ENCODE measurements around the gene ZCRB1.

The ZCRB1 gene

GRCh38 chr12:42327227-42327590 lies 1.3 kb upstream of the ZCRB1 start:
- Histone ChIP-seq H3K27ac (ENCODE audit: low read depth, low read length) (no peak overlapping the region), H3K27me3 (ENCODE audit: control insufficient read depth in 1 of 2, insufficient read depth in 2 of 2, low read length in 2 of 2) (no peaks in the 10 kb centered on the region)

GRCh38 chr12:42326541-42327226 lies 790 bp upstream of the ZCRB1 start:
- Histone ChIP-seq H3K4me1 (ENCODE audit: control insufficient read depth in 1 of 2, insufficient read depth in 2 of 2, low read length in 2 of 2) (peaks cover 17 to 23% of the 10 kb centered on the region in 2 donors), H3K27me3 (ENCODE audit: control insufficient read depth in 1 of 2, insufficient read depth in 2 of 2, low read length in 2 of 2) (no peaks in the 10 kb centered on the region), H3K4me3 (ENCODE audit: low read depth in 1 of 2, low read length in 2 of 2) (peak overlapping the region; percentile 85 to 95), H3K9me3 (ENCODE audit: control insufficient read depth in 1 of 2, low read length in 2 of 2) (no peaks in the 10 kb centered on the region), H3K9ac (ENCODE audit: low read depth in 1 of 2, low read length in 2 of 2) (peak overlapping the region; percentile 73 to 74), H3K27ac (ENCODE audit: low read depth, low read length) (no peak overlapping the region), H3K36me3 (ENCODE audit: control insufficient read depth in 1 of 2, insufficient read depth in 2 of 2, low read length in 2 of 2) (peaks cover 1 to 4% of the 10 kb centered on the region in 2 donors)

More at GRCh38 chr12:42327227-42327590, 1.3 kb upstream of the ZCRB1 start:
- Histone ChIP-seq H3K4me1 (ENCODE audit: control insufficient read depth in 1 of 2, insufficient read depth in 2 of 2, low read length in 2 of 2) (peaks cover 17 to 25% of the 10 kb centered on the region in 2 donors), H3K4me3 (ENCODE audit: low read depth in 1 of 2, low read length in 2 of 2) (peak overlapping the region; percentile 85 to 95), H3K9ac (ENCODE audit: low read depth in 1 of 2, low read length in 2 of 2) (peak overlapping the region in 1 of 2 donors; percentile 74), H3K9me3 (ENCODE audit: control insufficient read depth in 1 of 2, low read length in 2 of 2) (no peaks in the 10 kb centered on the region), H3K36me3 (ENCODE audit: control insufficient read depth in 1 of 2, insufficient read depth in 2 of 2, low read length in 2 of 2) (peaks cover 0 to 4% of the 10 kb centered on the region in 2 donors)

GRCh38 chr12:42325326-42325652 lies 605 bp downstream of the ZCRB1 start:
- peak overlapping the region; percentile 73 to 74 for H3K9ac ChIP-seq (ENCODE audit: low read depth in 1 of 2, low read length in 2 of 2)
- no peaks in the 10 kb centered on the region for H3K9me3 ChIP-seq (ENCODE audit: control insufficient read depth in 1 of 2, low read length in 2 of 2)
- H3K4me3 ChIP-seq (ENCODE audit: low read depth in 1 of 2, low read length in 2 of 2), result peak overlapping the region; percentile 85 to 95
- peaks cover 17 to 23% of the 10 kb centered on the region in 2 donors for H3K4me1 ChIP-seq (ENCODE audit: control insufficient read depth in 1 of 2, insufficient read depth in 2 of 2, low read length in 2 of 2)
- peak overlapping the region; percentile 61 for H3K27ac ChIP-seq (ENCODE audit: low read depth, low read length)
- H3K36me3 ChIP-seq (ENCODE audit: control insufficient read depth in 1 of 2, insufficient read depth in 2 of 2, low read length in 2 of 2), result peaks cover 4% of the 10 kb centered on the region in 2 donors
- H3K27me3 ChIP-seq (ENCODE audit: control insufficient read depth in 1 of 2, insufficient read depth in 2 of 2, low read length in 2 of 2), result no peaks in the 10 kb centered on the region

- H3K27ac ChIP-seq (ENCODE audit: low read depth, low read length), result no peak overlapping the region
- H3K9ac ChIP-seq (ENCODE audit: low read depth in 1 of 2, low read length in 2 of 2), result no peak overlapping the region
- H3K4me3 ChIP-seq (ENCODE audit: low read depth in 1 of 2, low read length in 2 of 2), result no peak overlapping the region
- peaks cover 4 to 6% of the 10 kb centered on the region in 2 donors for H3K36me3 ChIP-seq (ENCODE audit: control insufficient read depth in 1 of 2, insufficient read depth in 2 of 2, low read length in 2 of 2)
- H3K9me3 ChIP-seq (ENCODE audit: control insufficient read depth in 1 of 2, low read length in 2 of 2), result no peaks in the 10 kb centered on the region
- no peaks in the 10 kb centered on the region for H3K27me3 ChIP-seq (ENCODE audit: control insufficient read depth in 1 of 2, insufficient read depth in 2 of 2, low read length in 2 of 2)
- peaks cover 17 to 23% of the 10 kb centered on the region in 2 donors for H3K4me1 ChIP-seq (ENCODE audit: control insufficient read depth in 1 of 2, insufficient read depth in 2 of 2, low read length in 2 of 2)
These were observed 2.0 kb downstream of the ZCRB1 start for GRCh38 chr12:42323856-42324255.

- Histone ChIP-seq H3K36me3 (ENCODE audit: control insufficient read depth in 1 of 2, insufficient read depth in 2 of 2, low read length in 2 of 2) (peaks cover 4 to 9% of the 10 kb centered on the region in 2 donors), H3K9ac (ENCODE audit: low read depth in 1 of 2, low read length in 2 of 2) (no peak overlapping the region)
These were observed 3.3 kb downstream of the ZCRB1 start for GRCh38 chr12:42322567-42322966.

GRCh38 chr12:42320796-42321195 lies 5.1 kb downstream of the ZCRB1 start:
- H3K27ac ChIP-seq (ENCODE audit: low read depth, low read length), result no peak overlapping the region

More at GRCh38 chr12:42322567-42322966, 3.3 kb downstream of the ZCRB1 start:
- no peak overlapping the region for H3K27ac ChIP-seq (ENCODE audit: low read depth, low read length)
- H3K9me3 ChIP-seq (ENCODE audit: control insufficient read depth in 1 of 2, low read length in 2 of 2), result no peaks in the 10 kb centered on the region
- H3K4me1 ChIP-seq (ENCODE audit: control insufficient read depth in 1 of 2, insufficient read depth in 2 of 2, low read length in 2 of 2), result peaks cover 15 to 18% of the 10 kb centered on the region in 2 donors
- H3K27me3 ChIP-seq (ENCODE audit: control insufficient read depth in 1 of 2, insufficient read depth in 2 of 2, low read length in 2 of 2), result no peaks in the 10 kb centered on the region
- no peak overlapping the region for H3K4me3 ChIP-seq (ENCODE audit: low read depth in 1 of 2, low read length in 2 of 2)

GRCh38 chr12:42315108-42315507 lies 10.8 kb downstream of the ZCRB1 start:
- Histone ChIP-seq H3K27me3 (ENCODE audit: control insufficient read depth in 1 of 2, insufficient read depth in 2 of 2, low read length in 2 of 2) (no peaks in the 10 kb centered on the region), H3K36me3 (ENCODE audit: control insufficient read depth in 1 of 2, insufficient read depth in 2 of 2, low read length in 2 of 2) (peaks cover 5 to 29% of the 10 kb centered on the region in 2 donors), H3K9ac (ENCODE audit: low read depth in 1 of 2, low read length in 2 of 2) (no peak overlapping the region), H3K27ac (ENCODE audit: low read depth, low read length) (no peak overlapping the region), H3K9me3 (ENCODE audit: control insufficient read depth in 1 of 2, low read length in 2 of 2) (no peaks in the 10 kb centered on the region), H3K4me3 (ENCODE audit: low read depth in 1 of 2, low read length in 2 of 2) (no peak overlapping the region), H3K4me1 (ENCODE audit: control insufficient read depth in 1 of 2, insufficient read depth in 2 of 2, low read length in 2 of 2) (no peaks in the 10 kb centered on the region)

More at GRCh38 chr12:42320796-42321195, 5.1 kb downstream of the ZCRB1 start:
- H3K9me3 ChIP-seq (ENCODE audit: control insufficient read depth in 1 of 2, low read length in 2 of 2), result no peaks in the 10 kb centered on the region
- H3K4me3 ChIP-seq (ENCODE audit: low read depth in 1 of 2, low read length in 2 of 2), result no peak overlapping the region
- H3K27me3 ChIP-seq (ENCODE audit: control insufficient read depth in 1 of 2, insufficient read depth in 2 of 2, low read length in 2 of 2), result no peaks in the 10 kb centered on the region
- peaks cover 5 to 10% of the 10 kb centered on the region in 2 donors for H3K4me1 ChIP-seq (ENCODE audit: control insufficient read depth in 1 of 2, insufficient read depth in 2 of 2, low read length in 2 of 2)
- H3K9ac ChIP-seq (ENCODE audit: low read depth in 1 of 2, low read length in 2 of 2), result no peak overlapping the region
- peaks cover 4 to 17% of the 10 kb centered on the region in 2 donors for H3K36me3 ChIP-seq (ENCODE audit: control insufficient read depth in 1 of 2, insufficient read depth in 2 of 2, low read length in 2 of 2)

- Histone ChIP-seq H3K9ac (ENCODE audit: low read depth in 1 of 2, low read length in 2 of 2) (no peak overlapping the region), H3K4me1 (ENCODE audit: control insufficient read depth in 1 of 2, insufficient read depth in 2 of 2, low read length in 2 of 2) (no peaks in the 10 kb centered on the region), H3K27me3 (ENCODE audit: control insufficient read depth in 1 of 2, insufficient read depth in 2 of 2, low read length in 2 of 2) (no peaks in the 10 kb centered on the region), H3K4me3 (ENCODE audit: low read depth in 1 of 2, low read length in 2 of 2) (no peak overlapping the region), H3K9me3 (ENCODE audit: control insufficient read depth in 1 of 2, low read length in 2 of 2) (no peaks in the 10 kb centered on the region), H3K36me3 (ENCODE audit: control insufficient read depth in 1 of 2, insufficient read depth in 2 of 2, low read length in 2 of 2) (peaks cover 5 to 11% of the 10 kb centered on the region in 2 donors), H3K27ac (ENCODE audit: low read depth, low read length) (no peak overlapping the region)
These were observed 15.9 kb downstream of the ZCRB1 start for GRCh38 chr12:42309996-42310395.

- Histone ChIP-seq H3K27me3 (ENCODE audit: control insufficient read depth in 1 of 2, insufficient read depth in 2 of 2, low read length in 2 of 2) (no peaks in the 10 kb centered on the region), H3K4me3 (ENCODE audit: low read depth in 1 of 2, low read length in 2 of 2) (no peak overlapping the region), H3K27ac (ENCODE audit: low read depth, low read length) (no peak overlapping the region), H3K9me3 (ENCODE audit: control insufficient read depth in 1 of 2, low read length in 2 of 2) (no peaks in the 10 kb centered on the region), H3K4me1 (ENCODE audit: control insufficient read depth in 1 of 2, insufficient read depth in 2 of 2, low read length in 2 of 2) (no peaks in the 10 kb centered on the region), H3K36me3 (ENCODE audit: control insufficient read depth in 1 of 2, insufficient read depth in 2 of 2, low read length in 2 of 2) (peaks cover under 1 to 6% of the 10 kb centered on the region in 2 donors), H3K9ac (ENCODE audit: low read depth in 1 of 2, low read length in 2 of 2) (no peak overlapping the region)
These were observed 17.5 kb downstream of the ZCRB1 start for GRCh38 chr12:42308390-42308789.

GRCh38 chr12:42306297-42306696 lies 19.6 kb downstream of the ZCRB1 start:
- Histone ChIP-seq H3K27me3 (ENCODE audit: control insufficient read depth in 1 of 2, insufficient read depth in 2 of 2, low read length in 2 of 2) (no peaks in the 10 kb centered on the region), H3K9ac (ENCODE audit: low read depth in 1 of 2, low read length in 2 of 2) (no peak overlapping the region), H3K27ac (ENCODE audit: low read depth, low read length) (no peak overlapping the region), H3K36me3 (ENCODE audit: control insufficient read depth in 1 of 2, insufficient read depth in 2 of 2, low read length in 2 of 2) (no peaks in the 10 kb centered on the region), H3K4me3 (ENCODE audit: low read depth in 1 of 2, low read length in 2 of 2) (no peak overlapping the region), H3K9me3 (ENCODE audit: control insufficient read depth in 1 of 2, low read length in 2 of 2) (no peaks in the 10 kb centered on the region), H3K4me1 (ENCODE audit: control insufficient read depth in 1 of 2, insufficient read depth in 2 of 2, low read length in 2 of 2) (no peaks in the 10 kb centered on the region)

All from duodenal mucosa (tissue), 2 donors.